Hematopoietic multipotent progenitor cell treated with erythropoietin and hydrocortisone succinate and interleukin-3 and kit ligand, for 15 days (in vitro differentiated cells): Measurements from ENCODE around the gene CSTPP1.

Experiments used
- DNase-seq: peaks from one replicate; pipeline ENCODE4 v3.0.0-alpha.2; 2015; ENCODE audit warnings: low spot score

The CSTPP1 gene

GRCh38 chr11:46936138-46937110 is at the start of gene CSTPP1:
Gene CSTPP1, plus strand, starts transcription at chr11:46936761. Its CDS starts 45 bp downstream, at chr11:46936806.
- DNase-seq: peak; percentile 90

GRCh38 chr11:46888636-46889035 is 47.9 kb upstream of the CSTPP1 start:
- DNase-seq: no peak

GRCh38 chr11:46889251-46889650 is 47.3 kb upstream of the CSTPP1 start:
- no peak for DNase-seq

GRCh38 chr11:46889689-46890475 is 46.7 kb upstream of the CSTPP1 start:
- peak; percentile 68 for DNase-seq

GRCh38 chr11:46890665-46891064 is 45.9 kb upstream of the CSTPP1 start:
- DNase-seq: no peak

- DNase-seq: no peak
Observed at GRCh38 chr11:46892109-46892508, 44.5 kb upstream of the CSTPP1 start.

- DNase-seq: no peak
Observed at GRCh38 chr11:46892838-46893237, 43.7 kb upstream of the CSTPP1 start.

- DNase-seq: no peak
Observed at GRCh38 chr11:46894506-46894905, 42.1 kb upstream of the CSTPP1 start.

- no peak for DNase-seq
Observed at GRCh38 chr11:46894961-46895360, 41.6 kb upstream of the CSTPP1 start.

- DNase-seq: no peak
Observed at GRCh38 chr11:46895821-46896220, 40.7 kb upstream of the CSTPP1 start.

- DNase-seq: peak; percentile 37
Observed at GRCh38 chr11:46896719-46897406, 39.7 kb upstream of the CSTPP1 start.

GRCh38 chr11:46898396-46899095 is 38.0 kb upstream of the CSTPP1 start:
- DNase-seq: no peak

- DNase-seq: no peak
Observed at GRCh38 chr11:46899501-46900025, 37.0 kb upstream of the CSTPP1 start.

GRCh38 chr11:46900091-46900746 is 36.3 kb upstream of the CSTPP1 start:
- no peak for DNase-seq

- no peak for DNase-seq
Observed at GRCh38 chr11:46901156-46901555, 35.4 kb upstream of the CSTPP1 start.

- DNase-seq: no peak
Observed at GRCh38 chr11:46902694-46903093, 33.9 kb upstream of the CSTPP1 start.

- no peak for DNase-seq
Observed at GRCh38 chr11:46903846-46904245, 32.7 kb upstream of the CSTPP1 start.

GRCh38 chr11:46905806-46906205 is 30.8 kb upstream of the CSTPP1 start:
- no peak for DNase-seq

- no peak for DNase-seq
Observed at GRCh38 chr11:46906609-46907041, 29.9 kb upstream of the CSTPP1 start.

- no peak for DNase-seq
Observed at GRCh38 chr11:46907606-46908005, 29.0 kb upstream of the CSTPP1 start.
